ENCODE results near the gene BCAS3. TPM values are rescaled to one million over a fixed set of nuclear protein-coding genes. Genes with fewer than 3 reads are reported as not detected.
A peak's percentile ranks its signal among the peaks of the same experiment; 100 is the strongest.

The BCAS3 gene
- total and polyA plus RNA-seq, 10 donors = 3.7 to 56.0 (median 42.3) TPM

DNA sequence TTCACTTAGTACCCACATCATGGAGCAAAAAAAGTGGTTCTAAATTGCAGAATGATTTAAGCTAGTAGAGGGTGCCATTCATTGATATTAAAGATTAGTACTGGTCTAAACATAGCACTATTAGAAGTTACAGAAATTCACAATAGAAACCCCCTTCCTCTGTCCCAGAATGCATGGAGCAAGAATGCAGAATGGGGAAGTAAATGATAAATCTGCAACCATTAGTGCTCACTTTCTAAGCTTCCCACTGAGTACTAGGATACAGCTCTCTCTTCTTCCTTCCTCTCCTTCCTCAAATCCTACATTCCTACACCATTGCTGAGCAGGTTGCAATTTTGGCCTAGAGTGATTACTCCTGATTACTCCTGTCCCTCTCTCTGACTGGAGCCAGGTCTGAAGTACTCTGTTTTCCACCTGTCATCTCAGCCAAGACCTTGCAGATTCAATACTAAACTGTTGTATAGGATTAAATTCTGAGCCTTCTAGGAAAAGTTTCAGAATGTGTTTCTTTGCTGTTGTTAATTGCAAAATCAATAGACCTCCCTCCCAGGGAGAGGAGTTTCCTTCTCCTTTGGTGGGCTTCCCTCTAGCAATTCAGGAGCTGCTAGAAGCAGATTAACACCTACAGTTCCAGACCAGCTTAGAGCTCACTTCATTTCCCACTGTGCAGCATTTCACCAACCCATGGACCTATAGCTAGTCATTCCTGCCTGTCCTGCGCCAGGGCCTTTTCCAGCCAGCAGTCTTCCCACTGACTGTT is 556.5 kb downstream of the BCAS3 start:
- TF ChIP-seq POLR2A (IDR thresholded peaks at IDR 0.05) = no peak
- Histone ChIP-seq H3K27ac (no peak overlapping the region), H3K4me3 (no peak overlapping the region), H3K9me3 (peaks cover 0 to 5% (median 0%) of the 10 kb centered on the region in 8 donors), H3K4me1 (peaks cover 0 to 10% (median 3%) of the 10 kb centered on the region in 6 donors), H3K36me3 (no peaks in the 10 kb centered on the region), H3K27me3 (replicated peaks in 1 of 7) (no peaks in the 10 kb centered on the region)
- DNase-seq = no peak
- WGBS, 5 donors = 85 to 95% (median 94%) methylated on average over 1 of the region's 1 CpG
- intact Hi-C loops (cut with DNase I; ENCODE audit: low total_unique reads) = no loop called here

DNA sequence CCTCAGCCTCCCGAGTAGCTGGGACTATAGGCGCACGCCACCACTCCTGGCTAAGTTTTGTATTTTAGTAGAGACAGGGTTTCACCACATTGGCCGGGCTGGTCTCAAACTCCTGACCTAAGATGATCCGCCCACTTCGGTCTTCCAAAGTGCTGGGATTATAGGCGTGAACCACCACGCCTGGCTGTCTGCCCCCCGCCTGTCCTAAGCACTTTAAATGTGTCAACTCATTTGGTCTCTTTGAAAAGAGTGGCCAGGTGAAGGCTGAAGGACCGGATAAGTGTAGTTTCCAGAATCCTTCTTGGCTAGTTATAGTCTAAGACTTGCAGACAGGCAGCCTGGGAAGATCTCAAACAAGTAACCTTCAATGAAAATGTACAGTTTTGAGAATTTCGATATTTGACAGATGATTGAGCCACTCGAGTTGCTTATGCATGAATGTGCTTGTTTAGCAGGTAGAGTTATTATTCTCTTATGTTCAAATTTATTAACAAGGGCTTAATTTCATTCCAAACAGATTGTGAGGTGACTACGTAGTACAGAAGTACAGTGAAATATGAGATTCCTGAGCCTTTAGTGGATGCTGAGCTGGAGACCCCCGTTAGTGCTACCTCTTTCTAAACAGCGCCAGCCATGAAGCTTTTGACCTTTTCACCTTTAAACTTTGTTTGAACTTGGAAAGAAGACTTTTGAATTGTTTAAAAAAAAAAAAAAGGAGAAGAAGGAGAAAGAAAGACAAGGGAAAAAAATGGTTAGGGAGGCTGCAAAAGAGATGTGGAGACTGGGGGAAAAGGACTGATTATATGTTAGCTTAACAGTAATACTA is 557.6 kb downstream of the BCAS3 start:
- 84 to 92% (median 86%) methylated on average over 15 of the region's 15 CpGs for WGBS, 5 donors
- no peak for TF ChIP-seq POLR2A (IDR thresholded peaks at IDR 0.05)
- no peak for TF ChIP-seq POLR2AphosphoS5 (IDR thresholded peaks at IDR 0.05)
- TF ChIP-seq, protein P1, sequence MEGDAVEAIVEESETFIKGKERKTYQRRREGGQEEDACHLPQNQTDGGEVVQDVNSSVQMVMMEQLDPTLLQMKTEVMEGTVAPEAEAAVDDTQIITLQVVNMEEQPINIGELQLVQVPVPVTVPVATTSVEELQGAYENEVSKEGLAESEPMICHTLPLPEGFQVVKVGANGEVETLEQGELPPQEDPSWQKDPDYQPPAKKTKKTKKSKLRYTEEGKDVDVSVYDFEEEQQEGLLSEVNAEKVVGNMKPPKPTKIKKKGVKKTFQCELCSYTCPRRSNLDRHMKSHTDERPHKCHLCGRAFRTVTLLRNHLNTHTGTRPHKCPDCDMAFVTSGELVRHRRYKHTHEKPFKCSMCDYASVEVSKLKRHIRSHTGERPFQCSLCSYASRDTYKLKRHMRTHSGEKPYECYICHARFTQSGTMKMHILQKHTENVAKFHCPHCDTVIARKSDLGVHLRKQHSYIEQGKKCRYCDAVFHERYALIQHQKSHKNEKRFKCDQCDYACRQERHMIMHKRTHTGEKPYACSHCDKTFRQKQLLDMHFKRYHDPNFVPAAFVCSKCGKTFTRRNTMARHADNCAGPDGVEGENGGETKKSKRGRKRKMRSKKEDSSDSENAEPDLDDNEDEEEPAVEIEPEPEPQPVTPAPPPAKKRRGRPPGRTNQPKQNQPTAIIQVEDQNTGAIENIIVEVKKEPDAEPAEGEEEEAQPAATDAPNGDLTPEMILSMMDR (IDR thresholded peaks at IDR 0.05 in 8 of 11, conservative IDR thresholded peaks at IDR 0.05 in 3 of 11) = no peak
- intact Hi-C loops (cut with DNase I; ENCODE audit: low total_unique reads) = no loop called here

DNA sequence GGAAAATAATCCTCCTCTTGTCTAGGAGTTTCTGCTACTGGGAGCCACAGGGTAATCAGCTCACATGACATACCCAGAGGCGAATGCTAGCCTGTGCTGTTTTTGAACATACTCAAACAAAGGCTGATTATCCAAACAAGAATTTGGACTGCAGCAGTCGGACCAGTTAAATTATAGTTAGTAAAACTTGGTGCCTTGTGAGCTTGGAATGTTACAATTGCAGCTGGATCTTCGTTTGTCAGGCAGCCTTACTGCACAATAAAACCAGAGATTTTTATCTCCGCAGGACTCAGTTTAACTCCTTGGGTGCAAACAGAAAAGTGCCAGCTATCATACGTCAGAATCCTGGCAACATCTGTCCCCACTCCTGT is 558.2 kb downstream of the BCAS3 start:
- intact Hi-C loops (cut with DNase I; ENCODE audit: low total_unique reads) = no loop called here
- H3K4me1 ChIP-seq = peaks cover 0 to 10% (median 3%) of the 10 kb centered on the region in 6 donors
- no peak overlapping the region for H3K27ac ChIP-seq
- TF ChIP-seq, protein P1 (IDR thresholded peaks at IDR 0.05 in 8 of 11, conservative IDR thresholded peaks at IDR 0.05 in 3 of 11) = peak in 1 of 11 experiments; percentile 1
- TF ChIP-seq POLR2A (IDR thresholded peaks at IDR 0.05) (no peak), POLR2AphosphoS5 (IDR thresholded peaks at IDR 0.05) (no peak)
- H3K27me3 ChIP-seq (replicated peaks in 1 of 7) = no peaks in the 10 kb centered on the region
- WGBS, 5 donors = 76 to 86% (median 83%) methylated on average over 5 of the region's 5 CpGs
- H3K36me3 ChIP-seq = no peaks in the 10 kb centered on the region
- peaks cover 0 to 5% (median 0%) of the 10 kb centered on the region in 8 donors for H3K9me3 ChIP-seq
- H3K4me3 ChIP-seq = no peak overlapping the region
- no peak for DNase-seq

More for the DNA sequence above, 557.6 kb downstream of the BCAS3 start:
- Histone ChIP-seq H3K27ac (no peak overlapping the region), H3K9me3 (peaks cover 0 to 5% (median 0%) of the 10 kb centered on the region in 8 donors), H3K4me1 (peaks cover 0 to 10% (median 3%) of the 10 kb centered on the region in 6 donors), H3K36me3 (no peaks in the 10 kb centered on the region), H3K27me3 (replicated peaks in 1 of 7) (no peaks in the 10 kb centered on the region), H3K4me3 (no peak overlapping the region)
- DNase-seq = no peak

DNA sequence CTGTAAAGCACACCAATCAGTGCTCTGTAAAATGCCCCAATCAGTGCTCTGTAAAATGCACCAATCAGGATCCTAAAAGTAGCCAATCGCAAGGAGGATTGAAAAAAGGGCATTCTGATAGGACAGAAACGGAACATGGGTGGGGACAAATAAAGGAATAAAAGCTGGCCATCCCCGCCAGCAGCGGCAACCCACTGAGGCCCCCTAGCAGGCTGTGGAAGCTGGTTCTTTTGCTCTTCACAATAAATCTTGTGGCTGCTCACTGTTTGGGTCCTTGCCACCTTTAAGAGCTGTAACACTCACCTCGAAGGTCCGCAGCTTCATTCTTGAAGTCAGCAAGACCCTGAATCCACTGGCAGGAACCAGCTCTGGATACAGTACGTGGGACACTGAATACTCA is 559.6 kb downstream of the BCAS3 start:
- Histone ChIP-seq H3K36me3 (no peaks in the 10 kb centered on the region), H3K4me3 (no peak overlapping the region), H3K9me3 (peaks cover 0 to 5% (median 0%) of the 10 kb centered on the region in 8 donors), H3K4me1 (peaks cover 0 to 10% (median 3%) of the 10 kb centered on the region in 6 donors), H3K27ac (no peak overlapping the region), H3K27me3 (replicated peaks in 1 of 7) (no peaks in the 10 kb centered on the region)
- intact Hi-C loops (cut with DNase I; ENCODE audit: low total_unique reads) = no loop called here
- no peak for TF ChIP-seq POLR2A (IDR thresholded peaks at IDR 0.05)
- TF ChIP-seq, protein P1 (IDR thresholded peaks at IDR 0.05 in 8 of 11, conservative IDR thresholded peaks at IDR 0.05 in 3 of 11) = no peak
- TF ChIP-seq POLR2AphosphoS5 (IDR thresholded peaks at IDR 0.05) = no peak
- no peak for DNase-seq
- WGBS, 5 donors = 93 to 98% (median 95%) methylated on average over 7 of the region's 7 CpGs

All from spleen (tissue), 11 donors.